Ureter (tissue), 1 donor: ENCODE data around the gene PRKAB2. TPM values are rescaled to one million over a fixed set of nuclear protein-coding genes. Genes with fewer than 3 reads are reported as not detected.
"Not testable (repeated sequence)": the region's sequence is repeated elsewhere in the genome, so short reads cannot be mapped to it uniquely, and the experiment has no call there.

Experiments
- DNase-seq: peaks from one replicate; pipeline ENCODE4 v3.0.0-alpha.2; 2020; ENCODE audit warnings: low spot score
- total RNA-seq: library from RNA; stranded (reverse); gene quantifications from one replicate; pipeline ENCODE4 v1.2.4, GENCODE V29; 2023
- donor health status: DM: yes; HTN: yes; CAD: no.

PRKAB2 gene
- total RNA-seq, 1 donor from 2014 or later, result 14.4 TPM

DNA sequence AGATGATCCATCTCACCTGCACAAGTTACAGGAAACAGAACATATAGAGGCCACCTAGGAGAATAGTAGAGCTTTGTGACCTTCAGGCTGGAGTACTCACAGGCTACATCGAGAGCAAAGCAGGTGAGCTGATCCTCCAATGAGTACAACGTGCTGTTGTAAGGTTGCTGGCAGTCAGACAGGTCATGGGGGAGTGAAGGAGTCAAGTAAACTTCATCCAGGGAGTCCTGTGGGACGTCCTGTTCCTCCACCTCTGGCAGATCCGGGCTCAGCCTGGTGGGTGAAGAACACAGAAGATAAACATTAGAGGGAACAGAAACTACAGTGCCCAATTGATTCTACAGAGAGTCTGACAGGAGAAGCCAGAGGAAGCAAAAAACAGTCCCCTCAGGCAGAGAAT lies 62.5 kb downstream of the PRKAB2 start:
- no peak for DNase-seq

DNA sequence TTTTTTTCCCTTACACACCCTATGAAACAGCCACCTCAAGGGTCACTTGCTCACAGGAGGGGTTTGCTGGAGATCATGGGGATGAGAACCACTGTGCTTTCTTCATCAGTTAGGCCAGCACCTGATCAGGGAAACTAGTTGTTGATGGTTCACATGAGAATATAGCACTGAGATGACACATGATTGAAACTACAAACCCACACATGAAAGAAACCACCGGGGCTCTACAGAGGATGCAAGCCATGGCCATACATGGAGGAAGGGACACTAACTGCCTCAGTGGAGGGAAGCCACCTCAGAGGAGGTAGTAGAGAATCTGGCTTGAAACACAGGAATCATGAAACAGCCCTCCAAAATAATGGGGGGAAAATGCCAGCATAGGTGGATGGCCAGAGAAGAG lies 63.2 kb downstream of the PRKAB2 start:
- no peak for DNase-seq

DNA sequence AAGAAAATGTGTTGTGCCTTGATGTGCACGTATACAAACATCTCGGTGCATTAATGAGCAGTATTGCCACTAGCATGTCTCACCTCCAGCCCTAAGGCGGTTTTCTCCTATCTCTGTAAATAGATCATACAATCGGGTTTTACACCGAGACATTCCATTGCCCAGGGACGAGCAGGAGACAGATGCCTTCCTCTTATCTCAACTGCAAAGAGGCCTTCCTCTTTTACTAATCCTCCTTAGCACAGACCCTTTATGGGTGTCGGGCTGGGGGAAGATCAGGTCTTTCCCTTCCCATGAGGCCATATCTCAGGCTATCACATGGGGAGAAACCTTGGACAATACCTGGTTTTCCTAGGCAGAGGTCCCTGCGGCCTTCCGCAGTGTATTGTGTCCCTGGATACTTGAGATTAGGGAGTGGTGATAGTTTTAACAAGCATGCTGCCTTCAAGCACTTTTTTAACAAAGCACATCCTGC lies 65.8 kb downstream of the PRKAB2 start:
- DNase-seq, result not testable (repeated sequence)

DNA sequence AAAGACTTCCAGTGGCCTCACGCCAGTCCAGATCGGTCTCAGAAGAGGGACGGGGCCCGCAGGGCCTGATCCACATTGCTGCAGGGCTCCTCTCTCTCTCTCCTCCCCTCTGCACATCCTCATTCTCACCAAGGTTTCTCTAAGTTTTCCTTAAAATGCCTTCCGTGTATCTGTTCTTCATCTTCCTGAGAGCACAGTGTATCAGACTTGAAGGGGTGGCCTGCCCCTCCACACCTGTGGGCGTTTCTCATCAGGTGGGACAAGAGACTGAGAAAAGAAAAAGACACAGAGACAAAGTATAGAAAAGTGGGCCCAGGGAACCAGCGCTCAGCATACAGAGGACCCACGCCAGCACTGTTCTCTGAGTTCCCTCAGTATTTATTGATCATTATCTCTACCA lies 66.4 kb downstream of the PRKAB2 start:
- no peak for DNase-seq

Other genes with a start within 250 kb of the PRKAB2 start
- gene NBPF12, start 234.1 kb downstream of the PRKAB2 start, total RNA-seq, result 16.5 TPM
- 8.4 TPM for gene FMO5, start 52.9 kb upstream of the PRKAB2 start, total RNA-seq
- gene CHD1L, start 70.2 kb upstream of the PRKAB2 start, total RNA-seq, result 31.5 TPM